ENCODE measurements around the gene ZAP70.

ZAP70 gene

DNA sequence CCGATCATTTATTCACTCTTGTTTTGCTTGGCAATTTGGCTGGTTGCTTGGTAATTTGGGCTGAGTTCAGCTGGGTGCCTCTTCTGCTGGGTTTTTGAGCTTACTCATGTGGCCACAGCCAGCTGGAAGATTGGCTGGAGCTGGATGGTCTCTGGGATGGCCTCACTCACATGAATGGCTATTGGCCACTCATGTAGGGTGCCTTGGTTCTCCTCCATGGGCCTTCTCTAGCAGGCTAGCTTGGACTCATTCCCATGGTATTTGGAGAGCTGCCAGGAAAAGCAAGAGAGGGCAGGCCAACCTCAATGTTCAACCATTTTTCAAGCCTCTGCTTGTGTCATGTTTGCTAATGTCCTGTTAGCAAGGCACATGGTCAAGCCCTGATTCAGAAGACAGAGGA lies 16.9 kb downstream of the ZAP70 start:
- DNase-seq (ENCODE audit: low read depth), result no peak
- no peak for TF ChIP-seq CTCF (IDR thresholded peaks at IDR 0.05; ENCODE audit: low read depth, low read length, missing control alignments)
- H3K4me3 ChIP-seq (ENCODE audit: low read depth, low read length), result no peak overlapping the region

GRCh38 chr2:97731274-97732020 lies 18.1 kb downstream of the ZAP70 start:
- no peak for DNase-seq (ENCODE audit: low read depth)
- no peak overlapping the region for H3K4me3 ChIP-seq (ENCODE audit: low read depth, low read length)
- TF ChIP-seq CTCF (IDR thresholded peaks at IDR 0.05; ENCODE audit: low read depth, low read length, missing control alignments), result no peak

- no peak for DNase-seq (ENCODE audit: low read depth)
- H3K4me3 ChIP-seq (ENCODE audit: low read depth, low read length), result no peak overlapping the region
- no peak for TF ChIP-seq CTCF (IDR thresholded peaks at IDR 0.05; ENCODE audit: low read depth, low read length, missing control alignments)
These were observed 19.3 kb downstream of the ZAP70 start for GRCh38 chr2:97732436-97733340.

DNA sequence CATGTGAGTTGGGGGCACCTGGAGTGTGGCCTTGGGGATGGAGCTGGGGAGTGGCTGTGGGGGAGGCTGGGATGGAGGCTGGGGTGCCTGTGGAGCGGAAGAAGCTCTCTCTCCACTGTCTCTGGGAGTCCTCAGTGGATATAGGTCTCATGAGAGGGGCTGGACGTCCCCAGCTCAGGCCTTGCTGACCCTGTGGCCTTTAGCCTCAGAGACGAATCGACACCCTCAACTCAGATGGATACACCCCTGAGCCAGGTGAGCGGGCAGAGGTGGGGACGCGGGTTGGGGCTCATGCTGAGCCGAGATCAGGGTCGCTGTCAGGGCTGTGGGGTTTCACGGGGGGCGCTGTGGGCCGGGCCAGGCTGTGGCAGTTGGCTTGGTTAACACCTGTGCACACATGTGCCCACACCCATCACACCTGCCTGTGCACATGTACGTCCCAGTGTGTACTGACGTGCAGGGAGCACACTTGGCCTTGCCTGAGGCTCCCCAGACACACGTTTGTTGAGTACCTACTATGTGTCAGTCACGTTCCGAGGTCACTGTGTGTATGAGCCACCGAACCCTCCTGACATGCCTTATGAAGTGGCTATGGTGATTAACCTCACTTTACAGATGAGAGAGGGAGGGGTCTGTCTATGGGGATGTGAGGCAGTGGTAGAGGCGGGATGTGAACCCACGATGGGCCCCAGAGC lies 20.1 kb downstream of the ZAP70 start:
- no peak for TF ChIP-seq CTCF (IDR thresholded peaks at IDR 0.05; ENCODE audit: low read depth, low read length, missing control alignments)
- no peak for DNase-seq (ENCODE audit: low read depth)
- no peak overlapping the region for H3K4me3 ChIP-seq (ENCODE audit: low read depth, low read length)

GRCh38 chr2:97734061-97735051 lies 21.0 kb downstream of the ZAP70 start:
- no peak overlapping the region for H3K4me3 ChIP-seq (ENCODE audit: low read depth, low read length)
- no peak for DNase-seq (ENCODE audit: low read depth)
- TF ChIP-seq CTCF (IDR thresholded peaks at IDR 0.05; ENCODE audit: low read depth, low read length, missing control alignments), result no peak

GRCh38 chr2:97735161-97735561 lies 21.8 kb downstream of the ZAP70 start:
- H3K4me3 ChIP-seq (ENCODE audit: low read depth, low read length), result no peak overlapping the region
- DNase-seq (ENCODE audit: low read depth), result no peak
- no peak for TF ChIP-seq CTCF (IDR thresholded peaks at IDR 0.05; ENCODE audit: low read depth, low read length, missing control alignments)
